ENCODE measurements around the gene EIF5A2.

- TF ChIP-seq CTCF (IDR thresholded peaks at IDR 0.05; ENCODE audit: low read depth, low read length) (no peak), POLR2A (IDR thresholded peaks at IDR 0.05; ENCODE audit: extremely low read depth, insufficient read length) (no peak)
Observed at GRCh38 chr3:170903123-170903522, 5.3 kb downstream of the EIF5A2 start.
